Measurements from ENCODE around the gene NXPH1.

The NXPH1 gene

DNA sequence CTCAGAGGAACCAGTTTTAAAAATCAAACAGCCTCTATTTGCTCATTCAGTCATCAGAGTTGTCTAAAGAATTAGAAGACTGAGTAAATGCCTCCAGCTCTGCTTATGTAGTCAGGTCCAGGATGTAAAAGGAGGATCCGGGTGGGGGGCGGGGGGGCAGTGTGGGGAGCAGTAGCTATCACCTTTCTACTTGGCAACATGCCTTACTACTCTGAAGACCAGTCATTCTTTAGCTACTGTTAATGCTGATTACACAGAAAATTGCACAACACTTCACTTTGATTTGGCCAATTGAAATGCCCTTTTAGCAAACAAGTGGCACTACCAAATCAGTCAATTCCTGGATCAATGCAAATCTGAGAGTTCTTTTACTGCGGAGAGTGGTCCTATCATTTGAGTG lies 164.2 kb downstream of the NXPH1 start:
- DNase-seq (ENCODE audit: low spot score), result no peak

DNA sequence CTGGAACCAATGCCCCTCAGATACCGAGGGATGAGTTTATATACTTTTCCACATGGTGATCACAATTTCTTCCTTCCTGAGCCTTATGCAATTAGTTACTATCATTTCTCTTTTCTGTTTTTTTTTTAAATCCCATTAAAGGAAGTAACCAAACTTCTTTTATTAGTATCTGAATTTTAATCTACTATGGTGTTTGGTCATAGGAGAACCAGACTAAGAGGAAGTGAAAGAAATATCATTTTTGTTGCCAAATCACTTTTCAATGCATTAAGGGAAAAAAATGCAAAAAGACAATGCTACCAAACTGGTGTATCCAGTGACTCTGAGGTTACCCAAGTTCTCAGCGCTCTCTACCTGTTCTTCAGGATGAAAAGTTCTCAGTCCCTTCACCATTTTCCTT lies 167.7 kb downstream of the NXPH1 start:
- DNase-seq (ENCODE audit: low spot score), result no peak

DNA sequence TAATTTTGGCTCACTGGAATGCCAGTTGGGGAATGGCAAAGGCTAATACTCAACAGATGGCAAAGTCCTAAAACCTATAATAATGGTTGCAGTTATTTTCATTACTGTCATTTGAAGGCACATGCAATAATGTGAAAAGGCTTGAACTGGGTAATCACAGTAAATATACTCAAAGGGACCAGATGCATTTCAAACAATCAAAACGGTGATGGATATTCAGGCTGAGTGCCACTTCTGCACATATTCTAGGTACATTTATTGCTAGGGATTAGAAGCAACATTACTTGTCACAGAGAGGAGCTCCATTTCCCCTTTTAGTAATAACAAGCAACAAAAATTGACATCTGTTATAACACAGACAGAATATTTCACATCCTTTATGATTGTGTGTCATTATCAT lies 171.8 kb downstream of the NXPH1 start:
- DNase-seq (ENCODE audit: low spot score), result no peak

DNA sequence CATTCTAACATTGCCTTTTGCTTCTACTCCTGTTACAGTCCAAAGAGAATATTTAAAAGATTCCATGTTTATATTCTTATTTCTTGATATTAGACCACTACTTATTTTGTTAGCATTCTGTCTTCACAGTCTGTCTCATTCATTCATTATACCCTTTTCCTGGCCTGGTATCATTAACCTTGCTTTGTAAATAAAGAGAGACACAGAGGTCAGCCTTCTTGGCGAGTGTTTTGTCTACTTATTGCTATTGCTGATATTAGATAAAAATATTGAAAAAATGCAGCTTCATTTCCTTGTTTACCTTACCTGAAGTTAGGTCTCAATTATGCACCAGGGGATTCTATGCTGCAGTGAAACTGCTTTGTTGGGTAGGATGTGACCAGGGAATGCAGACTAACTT lies 179.2 kb downstream of the NXPH1 start:
- DNase-seq (ENCODE audit: low spot score), result no peak

DNA sequence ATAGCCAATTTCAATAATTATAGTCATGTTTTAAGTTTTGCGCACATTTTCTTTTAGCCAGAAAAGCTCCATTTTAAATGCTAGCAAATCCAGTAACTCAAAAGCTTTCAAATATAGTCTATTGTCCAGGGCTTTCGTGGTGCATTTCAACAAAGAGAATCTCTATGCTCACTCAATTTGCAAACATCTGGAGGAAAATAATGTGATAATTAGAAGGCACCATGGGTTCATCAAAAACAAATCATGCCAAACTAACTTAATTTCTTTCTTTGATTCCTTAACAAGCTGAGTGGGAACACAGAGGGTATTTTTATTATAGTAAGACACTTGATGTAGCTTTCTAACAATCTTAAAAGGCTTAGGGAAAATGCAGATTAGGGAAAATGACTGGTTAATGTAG lies 179.8 kb downstream of the NXPH1 start:
- DNase-seq (ENCODE audit: low spot score), result no peak

DNA sequence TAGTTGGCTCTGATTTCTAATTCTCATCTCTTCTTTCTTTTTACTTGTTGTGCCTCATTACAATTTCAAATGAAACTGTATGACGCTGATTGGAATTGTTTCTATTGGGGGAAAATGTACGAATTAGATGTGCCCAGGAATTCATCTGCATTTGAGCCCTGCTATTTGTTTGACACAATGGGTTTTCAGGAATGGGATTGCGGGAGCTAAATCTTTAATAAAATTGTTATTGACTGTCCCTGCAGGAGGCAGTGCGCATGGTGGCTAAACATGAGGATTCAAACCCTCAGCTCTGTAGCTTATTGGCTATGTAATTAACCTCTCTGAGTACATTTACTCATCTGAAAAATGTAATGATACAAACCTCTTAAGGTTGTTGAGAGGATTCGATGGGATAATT lies 181.6 kb downstream of the NXPH1 start:
- DNase-seq (ENCODE audit: low spot score), result no peak

DNA sequence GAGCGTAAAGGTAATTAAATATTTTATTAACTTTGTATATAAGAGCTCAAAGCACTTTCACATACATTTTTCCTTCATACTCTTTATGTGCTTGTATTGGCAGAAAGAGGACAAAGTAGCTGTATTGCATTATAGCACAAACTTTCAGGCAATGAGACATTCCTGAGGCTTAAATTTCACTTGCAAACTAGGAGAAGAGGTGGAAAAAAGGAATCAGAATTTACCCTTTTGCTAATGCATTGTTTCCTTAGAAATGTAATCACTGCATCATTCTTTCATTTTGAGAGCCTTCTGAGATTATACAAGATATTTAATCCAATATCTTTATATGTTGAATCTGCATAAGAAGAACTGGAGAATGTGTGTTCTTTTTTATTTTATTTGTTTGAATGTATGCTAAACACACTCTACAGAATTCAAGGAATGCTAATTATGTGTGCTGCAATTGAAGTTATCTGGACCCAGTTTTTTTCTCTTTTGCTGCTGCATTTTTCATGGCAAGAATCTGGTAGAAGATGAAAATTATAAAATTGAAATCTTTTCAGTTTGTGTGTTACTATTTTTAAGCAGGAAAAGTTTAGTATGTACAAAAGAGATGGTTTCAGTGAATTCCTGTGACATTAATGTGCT lies 185.1 kb downstream of the NXPH1 start:
- DNase-seq (ENCODE audit: low spot score), result no peak

DNA sequence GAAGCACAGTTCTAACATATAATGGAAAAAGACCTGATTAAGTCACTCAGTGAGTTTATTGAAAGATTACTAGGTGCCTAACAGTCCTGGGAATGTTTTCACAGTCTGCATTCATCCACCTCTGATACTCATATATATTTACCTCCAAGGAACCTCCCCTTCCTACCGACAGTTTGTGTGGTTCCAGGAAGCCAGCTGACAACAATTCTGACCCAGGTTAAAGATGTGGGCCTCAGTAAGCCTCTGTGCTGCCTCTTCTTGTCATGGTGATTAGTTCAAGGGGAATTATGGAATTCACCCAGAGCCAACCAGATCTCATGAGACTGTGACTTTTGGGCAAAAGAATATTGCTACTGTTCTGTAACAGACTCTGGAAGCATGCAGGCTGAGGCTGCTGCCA lies 186.8 kb downstream of the NXPH1 start:
- no peak for DNase-seq (ENCODE audit: low spot score)

DNA sequence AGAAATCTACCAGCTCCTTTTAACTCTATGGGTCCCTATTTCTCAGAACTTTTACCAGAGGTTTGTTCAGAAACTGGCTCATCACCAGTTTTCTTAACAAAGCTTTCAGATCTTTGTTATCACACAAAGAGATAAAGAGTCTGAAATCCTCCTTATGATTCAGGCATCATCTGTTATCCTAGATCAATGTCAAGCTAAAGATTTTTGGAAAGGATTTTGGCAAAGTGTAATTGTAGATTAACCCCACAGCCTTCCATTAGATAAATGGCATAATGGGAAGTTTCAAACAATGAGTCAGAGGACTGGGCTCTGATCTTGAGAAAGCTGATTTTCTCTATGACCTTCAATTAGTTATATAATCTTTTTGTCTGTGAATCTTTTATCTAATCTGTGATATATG lies 192.2 kb downstream of the NXPH1 start:
- no peak for DNase-seq (ENCODE audit: low spot score)

DNA sequence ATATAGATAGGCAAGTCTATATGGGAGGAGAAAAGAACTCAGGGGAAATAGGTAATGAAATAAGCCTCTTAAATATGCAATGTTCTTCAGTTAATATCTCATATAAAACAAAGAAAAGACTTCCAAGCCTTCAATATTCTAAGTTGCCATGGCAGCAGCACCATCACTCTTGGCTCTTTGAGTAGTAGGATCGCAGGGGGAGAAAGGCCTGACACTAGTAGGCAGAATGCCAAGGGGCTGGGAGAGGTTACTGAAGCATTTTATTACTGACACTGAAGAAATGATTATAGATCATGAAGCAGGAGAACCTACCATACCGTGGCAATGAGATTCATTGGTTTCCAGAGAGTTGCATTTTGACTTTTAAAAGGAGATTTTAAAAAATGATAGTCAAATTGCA lies 193.9 kb downstream of the NXPH1 start:
- DNase-seq (ENCODE audit: low spot score), result no peak

DNA sequence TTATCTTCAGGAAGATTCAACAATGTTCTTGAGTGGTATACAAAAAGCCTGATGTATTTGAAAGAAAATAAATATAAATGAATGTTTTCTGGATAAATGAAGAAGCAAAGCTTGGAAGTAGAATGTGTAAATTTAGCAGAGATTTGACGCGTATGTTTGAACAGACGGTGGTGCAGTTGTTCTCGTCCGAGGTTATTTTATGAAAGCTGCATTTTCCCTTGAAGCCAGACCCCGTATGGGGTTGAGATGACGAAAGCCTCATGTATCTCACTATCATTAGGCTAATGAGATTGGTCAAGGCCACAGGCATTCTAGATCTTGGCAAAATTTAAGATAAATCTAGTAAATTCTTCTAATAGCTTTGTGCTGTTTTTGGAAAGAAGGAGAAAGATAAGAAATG lies 195.2 kb downstream of the NXPH1 start:
- DNase-seq (ENCODE audit: low spot score), result no peak

DNA sequence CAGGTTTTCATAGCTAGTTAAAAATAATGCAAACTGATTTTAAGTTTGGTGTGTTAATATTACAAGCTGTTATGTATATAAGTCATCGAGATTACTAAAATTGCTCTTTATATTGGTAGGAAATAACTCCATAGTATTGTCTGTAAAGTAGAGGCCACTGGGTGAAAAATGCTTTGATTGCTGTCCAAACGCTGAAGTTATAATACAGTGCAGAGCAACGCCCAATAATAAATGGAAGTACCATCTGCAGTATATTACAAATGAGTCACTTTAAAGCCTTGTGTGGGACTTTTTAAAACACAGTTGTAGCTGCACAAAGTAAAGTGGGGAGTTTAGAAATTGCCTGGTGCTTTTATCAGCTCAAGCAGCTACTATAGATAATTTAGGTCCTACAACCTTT lies 196.1 kb downstream of the NXPH1 start:
- no peak for DNase-seq (ENCODE audit: low spot score)

DNA sequence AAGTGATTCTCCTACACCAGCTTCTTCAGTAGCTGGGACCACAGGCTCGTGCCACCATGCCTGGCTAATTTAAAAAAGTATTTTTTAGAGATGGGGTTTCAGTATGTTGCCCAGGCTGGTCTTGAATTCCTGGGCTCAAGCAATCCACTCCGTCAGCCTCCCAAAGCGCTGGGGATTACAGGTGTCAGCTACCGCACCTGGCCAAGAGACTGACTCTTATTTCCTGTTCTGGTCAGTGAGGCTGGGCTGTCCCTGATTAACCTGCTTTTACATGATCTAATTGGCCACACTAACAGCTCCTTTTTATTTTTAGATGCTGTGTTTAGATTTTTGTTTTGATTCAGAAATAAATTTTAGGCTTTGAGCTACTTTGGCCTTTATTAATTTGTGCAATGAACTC lies 203.9 kb downstream of the NXPH1 start:
- DNase-seq (ENCODE audit: low spot score), result no peak

DNA sequence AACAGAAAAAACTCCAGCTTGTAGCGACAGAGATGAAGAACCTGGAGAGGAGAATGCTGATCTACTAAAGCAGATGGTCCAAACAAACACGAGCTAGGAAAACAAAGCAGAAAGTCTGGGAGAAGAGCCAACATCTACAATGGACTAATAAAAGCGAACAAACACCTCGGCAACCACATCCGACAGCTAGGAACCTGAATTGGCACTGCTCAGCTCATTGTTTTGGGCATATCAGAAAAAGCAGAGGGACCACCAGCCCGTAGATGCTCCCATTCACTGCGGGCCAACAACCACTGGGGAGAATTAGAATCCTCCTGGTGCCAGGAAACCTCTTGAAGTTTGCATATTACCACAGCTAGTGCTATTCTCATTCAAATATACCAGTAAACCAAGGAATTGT lies 204.7 kb downstream of the NXPH1 start:
- DNase-seq (ENCODE audit: low spot score), result no peak

DNA sequence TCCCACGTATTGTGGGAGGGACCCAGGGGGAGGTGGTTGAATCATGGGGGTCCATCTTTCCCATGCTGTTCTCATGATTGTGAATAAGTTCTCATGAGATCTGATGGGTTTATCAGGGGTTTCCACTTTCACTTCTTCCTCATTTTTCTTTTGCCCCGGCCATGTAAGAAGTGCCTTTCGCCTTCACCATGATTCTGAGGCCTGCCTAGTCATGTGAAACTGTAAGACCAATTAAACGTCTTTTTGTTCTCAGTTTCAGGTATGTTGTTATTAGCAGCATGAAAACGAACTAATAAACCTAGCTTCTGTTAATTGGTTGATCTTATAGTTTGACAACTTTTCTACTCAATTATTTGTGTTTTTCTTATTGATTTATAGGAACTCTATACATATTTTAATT lies 206.3 kb downstream of the NXPH1 start:
- no peak for DNase-seq (ENCODE audit: low spot score)

DNA sequence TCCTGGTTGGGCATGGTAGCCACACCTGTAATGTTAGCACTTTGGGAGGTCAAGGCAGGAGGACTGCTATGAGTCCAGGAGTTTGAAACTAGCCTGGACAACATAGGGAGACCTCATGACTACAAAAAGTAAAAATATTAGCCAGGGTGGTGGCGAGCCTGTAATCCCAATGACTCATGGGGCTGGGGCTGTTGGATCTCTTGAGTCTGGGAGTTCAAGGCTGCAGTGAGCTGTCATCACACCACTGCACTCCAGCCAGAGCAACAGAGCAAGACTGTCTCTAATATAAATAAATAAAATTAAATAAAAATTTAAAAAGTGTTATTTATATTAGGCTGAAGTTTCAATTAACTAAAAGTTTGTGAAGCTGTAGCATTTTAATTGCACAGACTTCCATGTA lies 207.3 kb downstream of the NXPH1 start:
- no peak for DNase-seq (ENCODE audit: low spot score)

DNA sequence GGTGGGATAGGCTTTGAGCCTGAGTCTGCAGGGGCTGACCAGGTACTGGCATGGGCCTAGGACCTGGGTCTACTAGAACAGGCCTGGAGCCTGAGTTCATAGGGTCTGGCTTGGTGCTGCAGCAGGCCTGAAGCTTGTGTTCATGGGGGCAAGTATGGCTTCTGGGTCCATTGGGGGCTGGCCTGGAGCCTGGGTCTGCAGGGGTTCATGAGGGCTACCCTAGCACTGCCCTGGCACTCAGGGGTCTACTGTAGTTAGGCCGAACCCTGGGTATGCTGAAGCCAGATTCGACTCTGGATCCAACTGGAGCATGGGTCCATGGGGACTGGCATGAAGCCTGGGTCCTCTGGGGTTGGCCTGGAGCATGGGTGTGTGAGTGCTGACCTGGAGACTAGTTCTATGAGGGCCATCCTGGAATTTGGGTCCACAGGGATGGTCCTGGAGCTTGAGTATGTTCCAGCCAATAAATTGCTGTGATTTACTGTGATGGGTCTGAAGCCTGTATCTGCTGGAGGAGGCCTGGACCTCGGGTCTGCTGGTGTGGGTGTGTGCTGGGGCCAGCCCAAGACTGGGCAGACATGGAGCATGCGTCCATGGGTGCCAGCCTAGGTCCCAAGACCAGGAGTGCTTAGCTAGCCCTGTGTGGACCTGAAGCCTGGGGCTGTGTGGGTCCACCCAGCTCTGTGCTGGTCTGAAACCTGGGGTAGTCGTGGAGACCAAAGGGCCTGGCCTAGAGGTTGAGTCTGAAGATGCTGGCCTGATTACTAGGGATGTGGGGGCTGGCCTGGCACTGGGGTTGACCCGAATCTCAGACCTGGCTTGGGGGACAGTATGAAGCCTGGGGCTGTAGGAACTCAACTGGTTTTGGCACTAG lies 235.5 kb downstream of the NXPH1 start:
- DNase-seq (ENCODE audit: low spot score), result no peak

DNA sequence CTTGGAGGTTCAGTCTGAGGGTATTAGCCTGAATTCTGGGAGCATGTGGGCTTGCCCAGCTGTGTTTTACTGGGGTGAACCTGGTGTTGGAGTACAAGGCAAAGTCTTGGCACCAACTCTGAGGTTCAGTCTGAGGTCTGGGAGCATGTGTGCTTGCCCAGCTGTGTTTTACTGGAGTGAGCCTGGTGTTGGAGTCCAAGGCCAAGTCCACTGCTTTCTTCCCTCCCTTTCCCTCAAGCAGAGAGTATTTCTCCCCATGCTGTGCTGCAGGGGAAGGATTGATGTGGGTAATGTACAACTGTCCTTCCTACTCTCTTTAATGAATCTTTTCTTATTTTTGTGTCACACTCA lies 236.1 kb downstream of the NXPH1 start:
- DNase-seq (ENCODE audit: low spot score), result no peak

DNA sequence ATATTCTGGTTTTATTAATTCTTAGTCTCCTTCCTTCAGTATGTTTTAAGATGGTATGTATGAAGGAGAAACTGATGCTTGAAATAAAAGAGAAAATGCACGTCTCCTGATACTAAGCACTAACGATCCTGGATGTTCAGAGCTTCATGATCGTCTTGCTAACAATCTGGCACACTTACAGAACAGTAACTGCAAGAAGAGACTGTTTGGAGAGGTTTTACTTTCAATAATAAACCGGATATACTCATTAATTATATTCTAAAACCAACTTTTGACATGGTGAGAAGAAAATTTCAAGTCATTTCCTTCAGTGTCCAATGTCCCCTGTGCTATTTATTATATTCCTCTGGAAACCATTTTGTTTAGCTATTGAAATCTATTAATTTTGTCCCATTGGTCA lies 251.0 kb downstream of the NXPH1 start:
- no peak for DNase-seq (ENCODE audit: low spot score)

DNA sequence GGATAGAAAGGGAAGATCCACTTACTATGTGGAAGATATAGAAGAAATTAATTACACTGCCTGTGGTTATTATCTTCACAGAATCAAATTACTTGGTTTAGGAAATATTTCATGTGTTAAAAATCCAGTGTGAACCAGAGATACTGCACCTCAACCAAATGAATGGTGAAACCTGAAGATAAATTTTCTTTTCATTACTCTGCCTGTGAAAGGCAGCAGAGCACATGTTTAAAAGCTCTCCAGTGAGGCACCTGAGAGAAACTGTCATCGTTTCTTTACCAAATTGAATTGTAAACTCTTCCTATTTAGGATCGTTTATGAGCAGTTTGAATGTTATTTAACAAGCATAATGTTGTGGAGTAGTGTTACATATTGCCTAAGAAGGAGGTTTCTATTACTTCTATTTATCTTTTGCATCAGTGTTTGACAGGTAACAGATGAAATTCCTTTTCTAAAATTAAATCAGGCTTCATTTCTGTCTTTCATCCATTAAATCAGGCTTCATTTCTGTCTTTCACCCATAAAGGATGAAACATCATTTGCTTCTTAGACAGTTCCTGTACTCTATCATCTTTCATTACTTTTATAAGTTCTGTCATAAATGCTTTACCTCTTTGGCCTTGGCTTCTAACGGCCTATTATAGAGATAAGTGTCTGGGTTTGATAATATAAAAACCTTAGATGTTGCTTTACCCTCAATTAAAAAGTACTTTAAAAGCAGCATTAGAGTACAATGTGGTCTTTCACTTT lies 266.6 kb downstream of the NXPH1 start:
- no peak for DNase-seq (ENCODE audit: low spot score)

DNA sequence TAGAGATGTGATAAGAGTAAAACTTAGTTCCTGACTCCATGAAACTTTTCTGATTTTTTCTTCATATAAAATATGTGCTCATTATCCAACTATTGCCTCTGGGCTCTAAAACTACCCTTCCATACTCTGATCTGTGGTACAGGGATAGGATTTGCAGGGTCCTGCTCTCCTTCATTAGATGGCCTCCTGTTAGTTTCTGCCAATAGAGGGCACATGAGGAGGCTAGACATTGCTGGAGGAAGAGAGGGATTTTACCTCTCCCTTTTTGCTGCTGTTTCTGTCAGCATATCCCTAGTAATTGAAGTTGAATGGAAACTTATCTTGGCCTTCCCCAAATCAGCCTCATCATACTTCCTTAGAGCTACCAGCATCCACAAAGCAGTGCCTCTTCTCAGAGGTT lies 269.4 kb downstream of the NXPH1 start:
- DNase-seq (ENCODE audit: low spot score), result no peak

DNA sequence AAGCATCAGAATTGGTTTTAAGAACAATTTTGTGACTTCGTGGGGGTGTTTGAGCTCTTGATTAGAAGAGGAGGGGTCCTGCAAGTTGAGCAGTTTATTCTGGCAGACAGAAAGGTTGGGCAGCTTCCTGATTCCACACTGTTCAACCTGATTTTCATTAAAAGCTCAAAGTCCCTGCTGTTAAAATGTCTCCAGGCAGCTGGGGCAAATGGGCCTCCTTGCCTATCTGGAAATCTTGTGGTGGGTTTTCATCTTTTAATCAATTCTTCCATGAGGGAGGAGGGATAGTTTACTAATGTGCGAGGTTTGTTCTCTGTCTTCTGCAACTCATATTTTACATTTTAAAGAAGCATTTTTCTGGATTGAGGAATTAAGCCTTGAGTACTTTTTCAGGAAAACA lies 276.7 kb downstream of the NXPH1 start:
- DNase-seq (ENCODE audit: low spot score), result no peak

DNA sequence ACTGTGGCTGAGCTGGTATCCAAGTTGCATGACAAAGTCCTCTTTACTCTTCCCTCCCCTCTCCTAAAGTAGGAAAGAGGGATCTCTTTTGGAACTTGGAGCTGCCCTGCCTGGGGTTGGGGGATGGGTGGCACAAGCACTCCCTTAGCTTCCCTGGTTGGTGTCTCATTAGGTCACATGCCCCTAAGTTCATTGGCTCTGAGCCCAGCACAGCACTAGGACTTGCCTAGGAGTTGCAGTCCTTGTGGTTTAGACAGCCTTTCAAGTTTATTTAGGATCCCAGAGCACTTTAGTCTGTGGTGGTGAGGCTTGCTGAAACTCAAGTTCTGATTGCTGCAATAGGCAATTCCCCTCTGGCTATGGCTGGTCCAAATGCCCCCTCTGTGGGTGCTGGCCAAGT lies 281.4 kb downstream of the NXPH1 start:
- no peak for DNase-seq (ENCODE audit: low spot score)
